Measurements from ENCODE around the gene ANKRD28. TPM values are rescaled to one million over a fixed set of nuclear protein-coding genes. Genes with fewer than 3 reads are reported as not detected.

ANKRD28 gene
- total RNA-seq, 1 donor from 2014 or later: 45.0 TPM

DNA sequence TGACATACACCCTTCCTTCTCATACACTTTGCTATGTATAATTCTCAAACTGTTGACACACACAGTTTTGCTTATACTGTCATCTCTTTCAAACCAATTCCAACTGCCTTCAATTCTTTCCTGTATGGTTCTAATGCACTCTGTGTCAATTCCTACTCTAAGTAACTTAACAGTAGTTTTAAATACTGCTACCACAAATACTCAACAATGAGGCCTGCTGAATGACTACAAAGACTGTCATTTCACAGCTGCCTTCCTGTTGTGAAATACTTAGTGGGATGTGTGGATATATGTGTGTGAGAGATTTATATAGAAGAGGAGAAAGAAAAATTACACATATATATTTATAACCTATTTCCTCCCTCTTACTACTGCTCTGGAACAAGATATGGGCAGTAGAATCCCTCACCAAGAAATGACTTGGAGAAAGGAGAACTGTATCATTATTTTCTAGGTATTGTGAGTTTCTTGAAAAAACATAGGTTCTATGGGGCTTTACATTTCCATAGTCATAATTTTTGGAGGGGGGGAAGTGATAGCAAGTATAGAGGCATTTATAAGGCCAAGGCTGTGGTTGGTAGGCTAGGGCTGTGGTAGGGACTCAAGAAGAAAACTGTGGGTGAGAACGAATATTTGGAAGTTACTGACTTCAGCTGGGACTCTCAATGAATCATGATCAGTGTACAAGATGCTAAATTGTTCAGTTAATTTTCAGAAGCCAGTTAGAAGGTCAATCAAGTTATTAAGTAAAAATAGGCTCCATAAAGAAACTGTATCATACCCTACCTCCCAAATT is 88.7 kb downstream of the ANKRD28 start:
- Mint-ChIP-seq H3K27ac (no peak overlapping the region), H3K9me3 (no peaks in the 10 kb centered on the region), H3K4me1 (no peaks in the 10 kb centered on the region), H3K4me3 (no peak overlapping the region), H3K36me3 (peaks cover 17% of the 10 kb centered on the region), H3K27me3 (ENCODE audit: low read depth) (no peaks in the 10 kb centered on the region)
- DNase-seq (ENCODE audit: low spot score in 2 of 2, unreplicated experiment in 2 of 2): no peak
- TF ChIP-seq, protein P1, sequence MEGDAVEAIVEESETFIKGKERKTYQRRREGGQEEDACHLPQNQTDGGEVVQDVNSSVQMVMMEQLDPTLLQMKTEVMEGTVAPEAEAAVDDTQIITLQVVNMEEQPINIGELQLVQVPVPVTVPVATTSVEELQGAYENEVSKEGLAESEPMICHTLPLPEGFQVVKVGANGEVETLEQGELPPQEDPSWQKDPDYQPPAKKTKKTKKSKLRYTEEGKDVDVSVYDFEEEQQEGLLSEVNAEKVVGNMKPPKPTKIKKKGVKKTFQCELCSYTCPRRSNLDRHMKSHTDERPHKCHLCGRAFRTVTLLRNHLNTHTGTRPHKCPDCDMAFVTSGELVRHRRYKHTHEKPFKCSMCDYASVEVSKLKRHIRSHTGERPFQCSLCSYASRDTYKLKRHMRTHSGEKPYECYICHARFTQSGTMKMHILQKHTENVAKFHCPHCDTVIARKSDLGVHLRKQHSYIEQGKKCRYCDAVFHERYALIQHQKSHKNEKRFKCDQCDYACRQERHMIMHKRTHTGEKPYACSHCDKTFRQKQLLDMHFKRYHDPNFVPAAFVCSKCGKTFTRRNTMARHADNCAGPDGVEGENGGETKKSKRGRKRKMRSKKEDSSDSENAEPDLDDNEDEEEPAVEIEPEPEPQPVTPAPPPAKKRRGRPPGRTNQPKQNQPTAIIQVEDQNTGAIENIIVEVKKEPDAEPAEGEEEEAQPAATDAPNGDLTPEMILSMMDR (IDR thresholded peaks at IDR 0.05; ENCODE audit: unreplicated experiment): no peak

DNA sequence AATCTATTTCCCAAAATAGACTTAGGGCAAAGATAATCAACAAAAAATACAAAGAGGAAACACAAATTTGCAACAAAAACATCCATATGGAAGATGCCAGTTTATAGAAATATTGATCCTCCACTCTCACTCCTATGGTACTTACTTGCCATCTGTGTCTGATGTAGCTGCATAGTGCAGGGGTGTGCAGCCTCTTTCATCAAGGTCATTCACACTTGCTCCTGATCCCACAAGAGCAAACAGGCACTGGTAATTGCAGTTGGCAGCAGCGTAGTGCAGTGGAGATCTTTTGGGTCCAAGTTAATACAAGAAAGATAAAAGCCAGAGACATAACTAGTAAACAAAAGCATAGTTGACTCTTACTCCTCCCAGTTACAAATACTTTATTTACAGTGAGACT is 90.0 kb downstream of the ANKRD28 start:
- H3K27me3 Mint-ChIP-seq (ENCODE audit: low read depth): no peaks in the 10 kb centered on the region
- no peak overlapping the region for H3K4me3 Mint-ChIP-seq
- peaks cover 17% of the 10 kb centered on the region for H3K36me3 Mint-ChIP-seq
- TF ChIP-seq, protein P1 (IDR thresholded peaks at IDR 0.05; ENCODE audit: unreplicated experiment): no peak
- no peaks in the 10 kb centered on the region for H3K4me1 Mint-ChIP-seq
- H3K27ac Mint-ChIP-seq: no peak overlapping the region
- no peaks in the 10 kb centered on the region for H3K9me3 Mint-ChIP-seq
- DNase-seq (ENCODE audit: low spot score in 2 of 2, unreplicated experiment in 2 of 2): no peak

DNA sequence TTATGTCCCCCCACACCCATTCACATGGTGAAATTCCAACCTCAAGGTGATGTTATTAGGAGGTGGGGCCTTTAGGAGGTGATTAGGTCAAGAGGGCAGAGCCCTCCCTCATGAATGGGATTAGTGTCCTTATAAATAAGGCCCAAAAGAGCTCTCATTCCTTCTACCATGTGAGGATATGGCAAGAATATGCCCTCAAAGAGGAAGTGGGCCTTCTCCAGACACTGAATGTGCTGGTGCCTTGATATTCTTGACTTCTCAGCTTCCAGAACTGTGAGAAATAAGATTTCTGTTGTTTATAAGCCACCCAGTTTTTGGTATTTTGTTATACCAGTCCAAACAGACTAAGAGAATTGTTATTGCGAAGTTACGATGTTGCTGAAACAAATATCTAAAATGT is 94.4 kb downstream of the ANKRD28 start:
- H3K27me3 Mint-ChIP-seq (ENCODE audit: low read depth): no peaks in the 10 kb centered on the region
- peaks cover 29% of the 10 kb centered on the region for H3K36me3 Mint-ChIP-seq
- no peak for DNase-seq (ENCODE audit: low spot score in 2 of 2, unreplicated experiment in 2 of 2)
- no peak overlapping the region for H3K4me3 Mint-ChIP-seq
- no peaks in the 10 kb centered on the region for H3K4me1 Mint-ChIP-seq
- no peak overlapping the region for H3K27ac Mint-ChIP-seq
- TF ChIP-seq, protein P1 (IDR thresholded peaks at IDR 0.05; ENCODE audit: unreplicated experiment): no peak
- peaks cover 6% of the 10 kb centered on the region for H3K9me3 Mint-ChIP-seq

DNA sequence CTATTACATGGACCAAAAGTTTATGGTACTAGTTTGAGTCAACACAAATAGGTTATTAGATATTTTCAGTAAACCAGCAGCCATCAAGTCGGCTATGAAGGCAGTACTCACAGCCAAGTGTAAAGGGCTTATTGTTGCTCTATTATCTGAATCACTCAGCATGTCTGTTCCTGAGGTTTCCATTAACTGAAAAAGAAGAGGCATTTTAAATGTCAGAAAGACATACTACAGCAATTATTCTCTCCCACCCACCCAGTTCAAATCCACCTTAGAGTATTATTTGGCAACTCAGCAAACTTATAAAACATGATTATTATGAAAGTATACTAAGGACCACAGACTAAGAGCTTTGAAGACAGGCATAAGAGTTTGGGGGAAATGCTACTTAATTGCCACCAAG is 103.2 kb downstream of the ANKRD28 start:
- peaks cover 7% of the 10 kb centered on the region for H3K9me3 Mint-ChIP-seq
- peak overlapping the region; percentile 59 for H3K27ac Mint-ChIP-seq
- peaks cover 15% of the 10 kb centered on the region for H3K4me1 Mint-ChIP-seq
- no peak overlapping the region for H3K4me3 Mint-ChIP-seq
- DNase-seq (ENCODE audit: low spot score in 2 of 2, unreplicated experiment in 2 of 2): no peak
- H3K36me3 Mint-ChIP-seq: peaks cover 34% of the 10 kb centered on the region
- no peaks in the 10 kb centered on the region for H3K27me3 Mint-ChIP-seq (ENCODE audit: low read depth)
- TF ChIP-seq, protein P1 (IDR thresholded peaks at IDR 0.05; ENCODE audit: unreplicated experiment): no peak

DNA sequence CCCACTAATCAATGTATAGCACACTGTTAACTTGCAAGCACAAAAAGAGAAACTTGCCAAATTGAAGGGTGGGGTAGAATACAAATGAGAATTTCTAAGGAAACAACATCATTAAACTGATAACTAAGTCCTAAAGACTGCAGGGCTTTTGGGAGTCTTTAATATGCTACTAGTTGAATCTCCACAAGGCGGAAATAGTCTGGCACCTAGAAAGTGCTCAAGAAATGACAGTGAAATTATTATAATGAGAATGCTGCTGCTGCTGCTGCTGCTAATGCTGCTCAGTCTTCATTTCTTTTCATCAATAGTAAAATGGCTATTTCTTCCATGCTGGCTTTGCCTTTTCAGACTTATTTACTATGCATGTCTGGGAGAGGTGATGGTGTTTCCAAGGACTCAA is 104.4 kb downstream of the ANKRD28 start:
- H3K27me3 Mint-ChIP-seq (ENCODE audit: low read depth): no peaks in the 10 kb centered on the region
- DNase-seq (ENCODE audit: low spot score in 2 of 2, unreplicated experiment in 2 of 2): no peak
- peaks cover 15% of the 10 kb centered on the region for H3K4me1 Mint-ChIP-seq
- H3K36me3 Mint-ChIP-seq: peaks cover 32% of the 10 kb centered on the region
- no peak overlapping the region for H3K27ac Mint-ChIP-seq
- peaks cover under 1% of the 10 kb centered on the region for H3K9me3 Mint-ChIP-seq
- TF ChIP-seq, protein P1 (IDR thresholded peaks at IDR 0.05; ENCODE audit: unreplicated experiment): no peak
- H3K4me3 Mint-ChIP-seq: no peak overlapping the region
